Measurements from ENCODE around the gene TBCEL.

TBCEL gene

DNA sequence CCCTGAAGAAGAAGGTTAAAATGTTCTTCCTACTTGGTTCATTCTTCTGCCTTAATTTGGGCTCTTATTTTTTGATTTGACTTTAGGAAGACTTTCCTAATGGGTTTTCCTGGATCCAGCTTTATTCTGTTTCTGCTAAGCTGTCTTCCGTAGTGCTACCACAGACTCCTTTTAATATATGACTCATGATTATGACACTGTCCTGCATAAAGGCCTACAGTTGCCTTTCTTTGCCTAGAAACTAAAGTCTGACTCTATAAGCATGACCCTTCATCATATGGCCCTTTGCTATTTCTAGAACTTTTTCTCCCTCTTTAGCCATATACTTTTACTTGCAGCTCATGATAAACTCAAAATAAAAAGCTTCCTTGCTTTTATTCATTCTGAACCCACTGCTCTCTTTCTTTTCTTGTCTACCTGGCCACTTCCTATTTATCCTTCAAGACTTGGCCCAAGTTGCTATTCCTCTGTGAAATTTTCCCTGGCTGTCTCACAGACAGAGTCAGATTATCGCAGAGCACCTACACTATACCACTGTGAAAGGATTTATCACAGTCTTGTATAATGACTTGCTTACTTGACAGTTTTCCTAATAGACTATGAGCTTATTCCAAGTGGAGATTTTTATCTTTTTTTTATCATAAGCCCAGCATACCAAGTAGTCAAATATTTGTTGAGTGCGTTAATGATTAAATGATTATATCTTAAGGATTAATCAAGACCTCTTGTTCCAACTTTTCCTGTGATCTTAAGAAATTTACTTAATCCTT is 24.7 kb downstream of the TBCEL start:
- Histone ChIP-seq H3K9me2 (replicated peaks; ENCODE audit: control insufficient read depth, low read length) (no peaks in the 10 kb centered on the region), H3K79me2 (ENCODE audit: control insufficient read depth, low read length) (no peaks in the 10 kb centered on the region), H3K27ac (ENCODE audit: low read depth, low read length) (no peak overlapping the region), H3K4me2 (ENCODE audit: low read length) (no peak overlapping the region), H3K4me3 (ENCODE audit: low read length) (no peak overlapping the region), H3K36me3 (ENCODE audit: control insufficient read depth, low read length) (peaks cover 11% of the 10 kb centered on the region), H3K4me1 (ENCODE audit: control insufficient read depth, low read length) (no peaks in the 10 kb centered on the region), H3F3A (ENCODE audit: control insufficient read depth, insufficient read depth) (no peaks in the 10 kb centered on the region), H4K20me1 (ENCODE audit: control insufficient read depth, insufficient read depth, low read depth, low read length) (no peaks in the 10 kb centered on the region), H3K9me3 (ENCODE audit: control insufficient read depth, insufficient read depth, low read length) (no peaks in the 10 kb centered on the region), H3K27me3 (ENCODE audit: control insufficient read depth, low read length) (no peaks in the 10 kb centered on the region)
- TF ChIP-seq EZH2phosphoT487 (IDR thresholded peaks at IDR 0.05; ENCODE audit: borderline replicate concordance, low read length) = no peak
- TF ChIP-seq, protein P1, sequence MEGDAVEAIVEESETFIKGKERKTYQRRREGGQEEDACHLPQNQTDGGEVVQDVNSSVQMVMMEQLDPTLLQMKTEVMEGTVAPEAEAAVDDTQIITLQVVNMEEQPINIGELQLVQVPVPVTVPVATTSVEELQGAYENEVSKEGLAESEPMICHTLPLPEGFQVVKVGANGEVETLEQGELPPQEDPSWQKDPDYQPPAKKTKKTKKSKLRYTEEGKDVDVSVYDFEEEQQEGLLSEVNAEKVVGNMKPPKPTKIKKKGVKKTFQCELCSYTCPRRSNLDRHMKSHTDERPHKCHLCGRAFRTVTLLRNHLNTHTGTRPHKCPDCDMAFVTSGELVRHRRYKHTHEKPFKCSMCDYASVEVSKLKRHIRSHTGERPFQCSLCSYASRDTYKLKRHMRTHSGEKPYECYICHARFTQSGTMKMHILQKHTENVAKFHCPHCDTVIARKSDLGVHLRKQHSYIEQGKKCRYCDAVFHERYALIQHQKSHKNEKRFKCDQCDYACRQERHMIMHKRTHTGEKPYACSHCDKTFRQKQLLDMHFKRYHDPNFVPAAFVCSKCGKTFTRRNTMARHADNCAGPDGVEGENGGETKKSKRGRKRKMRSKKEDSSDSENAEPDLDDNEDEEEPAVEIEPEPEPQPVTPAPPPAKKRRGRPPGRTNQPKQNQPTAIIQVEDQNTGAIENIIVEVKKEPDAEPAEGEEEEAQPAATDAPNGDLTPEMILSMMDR (IDR thresholded peaks at IDR 0.05; ENCODE audit: low read depth, low read length, poor library complexity, severe bottlenecking) = no peak

DNA sequence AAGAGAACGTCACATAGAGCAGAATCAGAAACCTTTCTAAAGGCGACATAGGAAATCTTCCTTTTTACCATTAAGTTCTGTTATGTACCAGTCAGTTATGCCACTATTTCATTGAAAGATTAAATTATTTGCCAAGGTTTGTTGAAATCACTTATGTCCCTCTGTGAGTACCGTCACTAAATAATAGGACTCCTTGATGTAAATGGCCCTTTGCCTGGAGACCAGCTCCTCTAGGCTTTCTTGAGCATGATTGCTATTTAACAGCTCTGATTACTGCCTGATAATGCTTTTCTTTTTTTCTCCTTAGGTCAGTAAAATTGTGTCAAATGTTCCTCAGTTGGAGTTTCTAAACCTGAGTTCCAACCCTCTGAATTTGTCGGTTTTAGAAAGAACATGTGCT is 29.3 kb downstream of the TBCEL start:
- TF ChIP-seq EZH2phosphoT487 (IDR thresholded peaks at IDR 0.05; ENCODE audit: borderline replicate concordance, low read length) = no peak
- TF ChIP-seq, protein P1 (IDR thresholded peaks at IDR 0.05; ENCODE audit: low read depth, low read length, poor library complexity, severe bottlenecking) = no peak
- H3K4me1 ChIP-seq (ENCODE audit: control insufficient read depth, low read length) = no peaks in the 10 kb centered on the region
- no peaks in the 10 kb centered on the region for H3K9me2 ChIP-seq (replicated peaks; ENCODE audit: control insufficient read depth, low read length)
- no peaks in the 10 kb centered on the region for H3K9me3 ChIP-seq (ENCODE audit: control insufficient read depth, insufficient read depth, low read length)
- no peaks in the 10 kb centered on the region for H3F3A ChIP-seq (ENCODE audit: control insufficient read depth, insufficient read depth)
- H3K4me2 ChIP-seq (ENCODE audit: low read length) = no peak overlapping the region
- no peaks in the 10 kb centered on the region for H4K20me1 ChIP-seq (ENCODE audit: control insufficient read depth, insufficient read depth, low read depth, low read length)
- H3K27me3 ChIP-seq (ENCODE audit: control insufficient read depth, low read length) = no peaks in the 10 kb centered on the region
- no peaks in the 10 kb centered on the region for H3K79me2 ChIP-seq (ENCODE audit: control insufficient read depth, low read length)
- peaks cover 30% of the 10 kb centered on the region for H3K36me3 ChIP-seq (ENCODE audit: control insufficient read depth, low read length)
- H3K4me3 ChIP-seq (ENCODE audit: low read length) = no peak overlapping the region
- H3K27ac ChIP-seq (ENCODE audit: low read depth, low read length) = no peak overlapping the region

DNA sequence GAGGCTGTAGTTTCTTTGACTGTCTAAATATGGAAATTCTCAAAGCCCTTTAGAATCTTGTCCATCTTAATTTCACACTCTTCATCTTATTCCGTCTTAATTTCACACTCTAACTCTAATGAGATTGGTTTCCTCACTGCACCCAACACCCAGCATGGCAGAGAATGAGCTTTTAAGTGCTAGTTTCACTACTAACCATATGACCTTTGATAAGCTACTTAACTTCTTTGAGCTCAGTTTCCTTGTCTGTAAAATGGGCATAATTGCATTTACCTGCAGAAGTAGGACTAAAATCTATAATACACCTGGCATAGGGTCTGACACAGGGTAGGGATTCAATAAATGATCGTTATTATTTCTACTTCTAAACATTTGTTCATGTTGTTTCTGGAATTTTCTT is 30.4 kb downstream of the TBCEL start:
- Histone ChIP-seq H3K27ac (ENCODE audit: low read depth, low read length) (no peak overlapping the region), H4K20me1 (ENCODE audit: control insufficient read depth, insufficient read depth, low read depth, low read length) (no peaks in the 10 kb centered on the region), H3K4me3 (ENCODE audit: low read length) (no peak overlapping the region), H3K9me2 (replicated peaks; ENCODE audit: control insufficient read depth, low read length) (no peaks in the 10 kb centered on the region), H3K79me2 (ENCODE audit: control insufficient read depth, low read length) (no peaks in the 10 kb centered on the region), H3K4me2 (ENCODE audit: low read length) (no peak overlapping the region), H3K27me3 (ENCODE audit: control insufficient read depth, low read length) (no peaks in the 10 kb centered on the region), H3K9me3 (ENCODE audit: control insufficient read depth, insufficient read depth, low read length) (no peaks in the 10 kb centered on the region), H3K4me1 (ENCODE audit: control insufficient read depth, low read length) (no peaks in the 10 kb centered on the region), H3K36me3 (ENCODE audit: control insufficient read depth, low read length) (peaks cover 36% of the 10 kb centered on the region), H3F3A (ENCODE audit: control insufficient read depth, insufficient read depth) (no peaks in the 10 kb centered on the region)
- TF ChIP-seq EZH2phosphoT487 (IDR thresholded peaks at IDR 0.05; ENCODE audit: borderline replicate concordance, low read length) = no peak
- TF ChIP-seq, protein P1 (IDR thresholded peaks at IDR 0.05; ENCODE audit: low read depth, low read length, poor library complexity, severe bottlenecking) = no peak

Data from DOHH2 (cell line).